ENCODE measurements around the gene NLRP3.
"Not testable (repeated sequence)": the region's sequence is repeated elsewhere in the genome, so short reads cannot be mapped to it uniquely, and the experiment has no call there.

NLRP3 gene

GRCh38 chr1:247390996-247391395 is 25.0 kb upstream of the NLRP3 start:
- DNase-seq (ENCODE audit: low read depth): no peak

- DNase-seq (ENCODE audit: low read depth): no peak
These were observed 23.9 kb upstream of the NLRP3 start for GRCh38 chr1:247392088-247392487.

DNA sequence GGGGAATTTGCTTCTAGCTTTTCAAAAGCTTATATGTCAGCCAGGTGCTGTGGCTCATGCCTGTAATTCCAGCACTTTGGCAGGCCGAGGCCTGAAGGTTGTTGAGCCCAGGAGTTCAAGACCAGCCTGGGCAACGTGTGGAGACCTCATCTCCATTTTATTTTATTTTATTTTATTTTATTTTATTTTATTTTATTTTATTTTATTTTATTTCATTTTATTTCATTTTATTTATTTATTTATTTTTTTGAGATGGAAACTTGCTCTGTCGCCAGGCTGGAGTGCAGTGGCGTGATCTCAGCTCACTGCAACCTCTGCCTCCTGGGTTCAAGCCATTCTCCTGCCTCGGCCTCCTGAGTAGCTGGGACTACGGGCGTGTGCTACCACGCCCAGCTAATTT is 20.9 kb upstream of the NLRP3 start:
- DNase-seq (ENCODE audit: low read depth): not testable (repeated sequence)

- no peak for DNase-seq (ENCODE audit: low read depth)
These were observed 15.3 kb upstream of the NLRP3 start for GRCh38 chr1:247400685-247401084.

GRCh38 chr1:247401310-247402119 is 14.5 kb upstream of the NLRP3 start:
- no peak for DNase-seq (ENCODE audit: low read depth)

DNA sequence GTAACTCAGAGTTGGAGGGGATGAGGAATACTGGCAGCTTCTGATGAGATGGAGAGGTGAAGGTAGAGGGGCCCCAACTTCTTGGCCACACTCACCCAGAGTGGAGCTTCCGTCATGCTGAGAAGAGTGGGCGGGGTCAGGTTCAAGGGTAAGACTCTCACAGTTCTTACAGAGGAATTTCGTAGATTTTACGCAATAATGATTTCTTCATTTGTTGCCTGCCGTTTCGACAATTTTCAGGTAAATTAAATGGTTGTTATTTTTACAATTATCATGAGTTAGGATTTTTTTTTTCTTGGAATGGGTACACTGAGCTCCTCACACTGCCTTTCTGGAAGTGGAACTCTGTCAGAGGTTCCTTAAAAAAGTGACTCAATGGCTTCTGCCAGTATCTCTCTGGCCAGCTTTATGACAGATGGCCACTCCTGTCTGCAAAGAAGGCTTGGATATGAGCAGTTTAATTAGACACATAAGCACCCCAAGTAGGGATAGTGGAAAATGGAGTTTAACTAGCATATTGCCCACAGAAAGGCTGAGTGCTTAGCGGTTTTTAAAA is 13.8 kb upstream of the NLRP3 start:
- DNase-seq (ENCODE audit: low read depth): no peak

GRCh38 chr1:247406014-247406656 is 9.8 kb upstream of the NLRP3 start:
- DNase-seq (ENCODE audit: low read depth): no peak

GRCh38 chr1:247407180-247407616 is 8.8 kb upstream of the NLRP3 start:
- DNase-seq (ENCODE audit: low read depth): no peak

- DNase-seq (ENCODE audit: low read depth): no peak
These were observed 7.9 kb upstream of the NLRP3 start for GRCh38 chr1:247408100-247408499.

GRCh38 chr1:247409869-247410544 is 6.0 kb upstream of the NLRP3 start:
- DNase-seq (ENCODE audit: low read depth): no peak

GRCh38 chr1:247411621-247412327 is 4.2 kb upstream of the NLRP3 start:
- no peak for DNase-seq (ENCODE audit: low read depth)

DNA sequence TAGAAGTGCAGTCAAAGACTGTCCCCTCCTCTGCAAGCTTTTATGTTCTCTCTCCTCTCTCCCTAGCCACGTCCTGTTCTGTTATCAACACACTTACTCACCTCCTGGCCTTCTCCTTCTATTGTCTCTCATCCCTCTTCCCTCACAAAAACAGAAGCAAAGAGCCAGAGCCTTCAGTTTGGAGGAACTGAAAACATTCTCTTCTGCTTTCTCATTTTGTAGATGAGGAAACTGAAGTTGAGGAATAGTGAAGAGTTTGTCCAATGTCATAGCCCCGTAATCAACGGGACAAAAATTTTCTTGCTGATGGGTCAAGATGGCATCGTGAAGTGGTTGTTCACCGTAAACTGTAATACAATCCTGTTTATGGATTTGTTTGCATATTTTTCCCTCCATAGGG is 1.9 kb downstream of the NLRP3 start:
- DNase-seq (ENCODE audit: low read depth): no peak

DNA sequence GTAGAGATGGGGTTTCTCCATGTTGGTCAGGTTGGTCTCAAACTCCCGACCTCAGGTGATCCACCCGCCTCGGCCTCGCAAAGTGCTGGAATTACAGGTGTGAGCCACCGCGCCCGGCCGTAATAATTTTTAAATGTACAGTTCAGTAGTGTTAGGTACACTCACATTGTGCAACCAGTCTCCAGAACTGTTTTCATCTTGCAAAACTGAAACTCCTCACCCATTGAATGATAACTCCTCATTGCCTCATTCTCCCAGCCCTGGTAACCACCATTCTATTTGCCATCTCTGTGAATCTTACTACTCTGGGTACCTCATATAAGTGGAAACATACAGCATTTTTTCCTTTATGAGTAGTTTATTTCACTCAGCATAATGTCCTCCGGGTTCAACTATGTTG is 3.4 kb downstream of the NLRP3 start:
- no peak for DNase-seq (ENCODE audit: low read depth)

- no peak for DNase-seq (ENCODE audit: low read depth)
These were observed 5.1 kb downstream of the NLRP3 start for GRCh38 chr1:247421074-247421473.

GRCh38 chr1:247429496-247429895 is 13.5 kb downstream of the NLRP3 start:
- no peak for DNase-seq (ENCODE audit: low read depth)

DNA sequence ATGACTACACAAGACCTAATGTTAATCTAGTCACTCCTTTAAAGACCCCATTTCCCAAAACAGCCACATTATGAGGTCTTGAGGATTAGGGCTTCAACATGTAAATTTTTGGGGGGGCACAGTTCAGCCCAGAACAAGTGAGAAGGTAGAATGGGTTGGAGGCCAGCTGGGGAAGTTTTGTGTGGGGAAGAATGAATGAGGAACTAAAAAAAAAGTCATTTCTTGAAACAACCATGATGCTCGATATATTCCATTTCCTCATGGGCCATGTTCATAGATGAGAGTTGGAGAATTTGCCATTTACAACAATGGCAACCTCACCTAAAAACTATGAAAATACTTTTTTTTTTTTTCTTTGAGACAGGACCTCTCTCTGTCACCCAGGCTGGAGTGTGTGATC is 14.5 kb downstream of the NLRP3 start:
- no peak for DNase-seq (ENCODE audit: low read depth)

GRCh38 chr1:247431643-247432042 is 15.7 kb downstream of the NLRP3 start:
- no peak for DNase-seq (ENCODE audit: low read depth)

GRCh38 chr1:247434005-247434404 is 18.0 kb downstream of the NLRP3 start:
- no peak for DNase-seq (ENCODE audit: low read depth)

GRCh38 chr1:247435030-247435758 is 19.2 kb downstream of the NLRP3 start:
- no peak for DNase-seq (ENCODE audit: low read depth)

DNA sequence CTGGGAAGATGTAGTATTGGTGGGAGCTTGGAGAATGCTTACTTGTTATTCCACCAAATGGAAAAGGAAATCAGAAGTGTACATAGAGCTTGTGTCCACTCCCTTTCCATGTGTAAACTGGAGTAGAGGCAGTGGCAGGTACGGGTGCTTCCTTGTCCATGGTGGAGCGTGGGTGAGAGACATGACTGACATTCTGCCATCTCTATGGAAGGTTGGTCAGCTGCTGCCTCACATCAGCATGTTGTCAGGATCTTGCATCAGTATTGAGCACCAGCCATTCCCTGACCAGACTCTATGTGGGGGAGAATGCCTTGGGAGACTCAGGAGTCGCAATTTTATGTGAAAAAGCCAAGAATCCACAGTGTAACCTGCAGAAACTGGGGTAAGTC is 19.8 kb downstream of the NLRP3 start:
- DNase-seq (ENCODE audit: low read depth): no peak
